HCT116 (cell line): ENCODE data around the gene FCHO2. TPM values are rescaled to one million over a fixed set of nuclear protein-coding genes. Genes with fewer than 3 reads are reported as not detected.

Experiments
- ATAC-seq: fragments of 200-7000 bp; cut with Tn5 transposase; 2 replicates; pipeline ENCODE4 v1.9.1; 2020; ENCODE audit warnings: mild to moderate bottlenecking, moderate library complexity
- BruUV-seq: library from RNA; stranded (reverse); fragments of 400-500 nt; replicated peaks from 2 replicates; lab custom pipeline; 2021; lab: Mats Ljungman, UMichigan
- CTCF ChIA-PET: fragments of 300-600 bp; sonication (Branson Sonifier 250); formaldehyde crosslinking; loops from one replicate; lab custom pipeline; 2021; ENCODE audit warnings: antibody characterized with exemption; lab: Charles Lee
- POLR2A ChIA-PET: fragments of 300-600, 350-600 bp; sonication (Branson Sonifier 250); formaldehyde crosslinking; loops from one replicate; lab custom pipeline; 2021; ENCODE audit warnings: antibody characterized with exemption; lab: Charles Lee
- RAD21 ChIA-PET, 2 experiments: fragments of 300-600 bp; sonication (Branson Sonifier 250); formaldehyde crosslinking; loops; one replicate each; lab custom pipeline; 2023; ENCODE audit warnings: low total read pairs in 2 of 2; ENCODE audit not compliant: uncharacterized antibody in 2 of 2, unreplicated experiment in 2 of 2, low non-redundant PET in 1 of 2; lab: Charles Lee
- DNase-seq: peaks from one replicate; pipeline ENCODE4 v3.0.0-alpha.2; 2010; ENCODE audit warnings: low read depth, low spot score
- H2AFZ ChIP-seq: fragments of 200-600 bp; shearing (Covaris generic), sonication (generic); 2 replicates; pipeline ENCODE4 v1.6.1; 2017; ENCODE audit warnings: low read depth, mixed run types, mixed read lengths, antibody characterized with exemption, low read length; ENCODE audit not compliant: poor library complexity, severe bottlenecking
- H3K27ac ChIP-seq: 2 replicates; pipeline ENCODE4 v1.5.1; 2012; ENCODE audit warnings: low read depth, low read length
- H3K27me3 ChIP-seq: fragments of 200-600 bp; sonication (generic); 2 replicates; pipeline ENCODE4 v1.6.1; 2016; ENCODE audit warnings: mixed run types, low read length, mixed read lengths; ENCODE audit not compliant: insufficient read depth
- H3K36me3 ChIP-seq, 2 experiments: fragments of 200-500 bp in 1 of 2; fragments of 200-600 bp in 1 of 2; sonication (Bioruptor generic) in 1 of 2; sonication (generic) in 1 of 2; 2 replicates each; pipeline versions ENCODE4 v1.5.1 to v1.6.1; 2014 to 2016; ENCODE audit warnings: low read length in 2 of 2, inconsistent platforms in 1 of 2, mixed read lengths in 1 of 2, mixed run types in 1 of 2; ENCODE audit not compliant: insufficient read depth in 2 of 2, control insufficient read depth in 1 of 2
- H3K4me1 ChIP-seq, 2 experiments: fragments of 200-600 bp in 1 of 2; sonication (generic) in 1 of 2; 2 replicates each; pipeline versions ENCODE4 v1.5.1 to v1.6.1; 2012 to 2017; ENCODE audit warnings: low read length in 2 of 2, inconsistent platforms in 1 of 2, mild to moderate bottlenecking in 1 of 2, mixed read lengths in 1 of 2, mixed run types in 1 of 2, moderate library complexity in 1 of 2; ENCODE audit not compliant: insufficient read depth in 2 of 2, control insufficient read depth in 1 of 2
- H3K4me2 ChIP-seq: fragments of 200-600 bp; sonication (generic); 2 replicates; pipeline ENCODE4 v1.6.1; 2017; ENCODE audit warnings: mixed run types, low read length, mixed read lengths
- H3K4me3 ChIP-seq, 2 experiments: fragments of 200-600 bp in 1 of 2; sonication (generic) in 1 of 2; replicated peaks in 1 of 2; 2 replicates each; pipeline ENCODE4 v1.5.1; 2011 to 2016; ENCODE audit warnings: low read length in 2 of 2, control low read depth in 1 of 2, low read depth in 1 of 2, mild to moderate bottlenecking in 1 of 2, mixed read lengths in 1 of 2, mixed run types in 1 of 2
- H3K79me2 ChIP-seq: fragments of 200-600 bp; sonication (generic); 2 replicates; pipeline ENCODE4 v1.6.1; 2017; ENCODE audit warnings: mild to moderate bottlenecking, mixed run types, low read length, moderate library complexity, mixed read lengths; ENCODE audit not compliant: insufficient read depth
- H3K9ac ChIP-seq: fragments of 200-600 bp; sonication (generic); 2 replicates; pipeline ENCODE4 v1.6.1; 2016; ENCODE audit warnings: low read length, mixed read lengths
- H3K9me2 ChIP-seq: fragments of 200-600 bp; sonication (generic), shearing (Covaris generic); 2 replicates; pipeline ENCODE4 v1.6.1; 2017; ENCODE audit warnings: mixed run types, mild to moderate bottlenecking, moderate library complexity; ENCODE audit not compliant: insufficient read depth
- H3K9me3 ChIP-seq, 2 experiments: fragments of 200-500 bp in 1 of 2; fragments of 200-600 bp in 1 of 2; sonication (Bioruptor generic) in 1 of 2; sonication (generic) in 1 of 2; 2 replicates each; pipeline ENCODE4 v1.6.1; 2014 to 2017; ENCODE audit warnings: low read length in 2 of 2, mixed read lengths in 2 of 2, inconsistent platforms in 1 of 2, low read depth in 1 of 2, mild to moderate bottlenecking in 1 of 2, mixed run types in 1 of 2, moderate library complexity in 1 of 2; ENCODE audit not compliant: control insufficient read depth in 1 of 2, insufficient read depth in 1 of 2
- H4K20me1 ChIP-seq: fragments of 200-600 bp; sonication (generic), shearing (Covaris generic); 2 replicates; pipeline ENCODE4 v1.6.1; 2017; ENCODE audit warnings: mixed run types, mild to moderate bottlenecking, moderate library complexity; ENCODE audit not compliant: insufficient read depth
- EGR1 ChIP-seq: IDR thresholded peaks from 2 replicates; pipeline ENCODE4 v1.6.1; 2012; ENCODE audit warnings: low read depth
- ELF1 ChIP-seq: IDR thresholded peaks from 2 replicates; pipeline ENCODE4 v1.6.1; 2012; ENCODE audit warnings: low read depth, borderline replicate concordance
- FOSL1 ChIP-seq: IDR thresholded peaks from 2 replicates; pipeline ENCODE4 v1.6.1; 2012; ENCODE audit warnings: low read depth
- JUND ChIP-seq: IDR thresholded peaks from 2 replicates; pipeline ENCODE4 v1.6.1; 2012
- MAX ChIP-seq: IDR thresholded peaks from 2 replicates; pipeline ENCODE4 v1.6.1; 2012
- POLR2AphosphoS5 ChIP-seq: IDR thresholded peaks from 2 replicates; pipeline ENCODE4 v1.6.1; 2011; ENCODE audit warnings: mild to moderate bottlenecking, low read depth, low read length, moderate library complexity
- RAD21 ChIP-seq: IDR thresholded peaks from 2 replicates; pipeline ENCODE4 v1.6.1; 2012; ENCODE audit warnings: low read depth, mild to moderate bottlenecking
- SP1 ChIP-seq: IDR thresholded peaks from 2 replicates; pipeline ENCODE4 v1.6.1; 2012; ENCODE audit warnings: low read depth
- SRF ChIP-seq: IDR thresholded peaks from 2 replicates; pipeline ENCODE4 v1.6.1; 2012; ENCODE audit warnings: low read depth
- TCF7L2 ChIP-seq: IDR thresholded peaks from 2 replicates; pipeline ENCODE4 v1.7.0; 2011; ENCODE audit warnings: borderline replicate concordance, inconsistent platforms; ENCODE audit not compliant: insufficient read depth, insufficient read length; ENCODE audit errors: extremely low read depth
- YY1 ChIP-seq: IDR thresholded peaks from 2 replicates; pipeline ENCODE4 v1.6.1; 2011; ENCODE audit warnings: low read length, low read depth, moderate library complexity, mild to moderate bottlenecking; ENCODE audit not compliant: insufficient replicate concordance; ENCODE audit errors: extremely low read depth
- ZBTB33 ChIP-seq: IDR thresholded peaks from 2 replicates; pipeline ENCODE4 v1.6.1; 2011; ENCODE audit warnings: mild to moderate bottlenecking, low read length, moderate library complexity; ENCODE audit not compliant: insufficient replicate concordance; ENCODE audit errors: extremely low read depth
- ZFX ChIP-seq: fragments of 450-650 bp; IDR thresholded peaks from 2 replicates; pipeline ENCODE4 v1.6.1; 2017
- intact Hi-C: fragments of 100-400 bp; cut with micrococcal nuclease; formaldehyde crosslinking; loops from 2 replicates; pipeline ENCODE4 v1.10.0; 2022
- total RNA-seq: library from RNA; stranded (reverse); gene quantifications from one replicate; pipeline ENCODE4 v1.2.1, GENCODE V29; 2021; ENCODE audit not compliant: unreplicated experiment
- TF ChIP-seq, protein P1 (sequence below), 3 experiments: fragments of 200-600 bp in 1 of 3; sonication (generic) in 1 of 3; IDR thresholded peaks in 2 of 3; conservative IDR thresholded peaks in 1 of 3; 2 replicates each; pipeline ENCODE4 v1.5.1; 2012 to 2017; ENCODE audit warnings: low read depth in 2 of 3, low read length in 2 of 3, antibody characterized with exemption in 1 of 3, borderline replicate concordance in 1 of 3, control low read depth in 1 of 3, mild to moderate bottlenecking in 1 of 3, mixed read lengths in 1 of 3, mixed run types in 1 of 3, moderate library complexity in 1 of 3; ENCODE audit not compliant: insufficient read depth in 1 of 3

The FCHO2 gene
- total RNA-seq, 1 experiment from 2014 or later: 18.7 TPM

- CTCF ChIA-PET: no interaction called here
- H3K4me3 ChIP-seq: no peak overlapping the region
- no peaks in the 10 kb centered on the region for H3K9me2 ChIP-seq
- H3K4me2 ChIP-seq: no peak overlapping the region
- no peak for TF ChIP-seq SP1
- TF ChIP-seq FOSL1: no peak
- no peak for TF ChIP-seq ZFX
- TF ChIP-seq, protein P1, sequence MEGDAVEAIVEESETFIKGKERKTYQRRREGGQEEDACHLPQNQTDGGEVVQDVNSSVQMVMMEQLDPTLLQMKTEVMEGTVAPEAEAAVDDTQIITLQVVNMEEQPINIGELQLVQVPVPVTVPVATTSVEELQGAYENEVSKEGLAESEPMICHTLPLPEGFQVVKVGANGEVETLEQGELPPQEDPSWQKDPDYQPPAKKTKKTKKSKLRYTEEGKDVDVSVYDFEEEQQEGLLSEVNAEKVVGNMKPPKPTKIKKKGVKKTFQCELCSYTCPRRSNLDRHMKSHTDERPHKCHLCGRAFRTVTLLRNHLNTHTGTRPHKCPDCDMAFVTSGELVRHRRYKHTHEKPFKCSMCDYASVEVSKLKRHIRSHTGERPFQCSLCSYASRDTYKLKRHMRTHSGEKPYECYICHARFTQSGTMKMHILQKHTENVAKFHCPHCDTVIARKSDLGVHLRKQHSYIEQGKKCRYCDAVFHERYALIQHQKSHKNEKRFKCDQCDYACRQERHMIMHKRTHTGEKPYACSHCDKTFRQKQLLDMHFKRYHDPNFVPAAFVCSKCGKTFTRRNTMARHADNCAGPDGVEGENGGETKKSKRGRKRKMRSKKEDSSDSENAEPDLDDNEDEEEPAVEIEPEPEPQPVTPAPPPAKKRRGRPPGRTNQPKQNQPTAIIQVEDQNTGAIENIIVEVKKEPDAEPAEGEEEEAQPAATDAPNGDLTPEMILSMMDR (IDR thresholded peaks at IDR 0.05 in 2 of 3, conservative IDR thresholded peaks at IDR 0.05 in 1 of 3; ENCODE audit: borderline replicate concordance in 1 of 3, insufficient read depth in 1 of 3, low read depth in 2 of 3, low read length in 2 of 3): no peak
- TF ChIP-seq ZBTB33: no peak
- TF ChIP-seq JUND: no peak
- no peak for TF ChIP-seq SRF
- no peak for TF ChIP-seq YY1
- TF ChIP-seq RAD21: no peak
- no peak for TF ChIP-seq MAX
- TF ChIP-seq POLR2AphosphoS5: no peak
- TF ChIP-seq ELF1: no peak
- no peak for TF ChIP-seq TCF7L2
- TF ChIP-seq EGR1: no peak
- no peaks in the 10 kb centered on the region for H3K36me3 ChIP-seq
- intact Hi-C loops: no loop called here
- no peak overlapping the region for H3K9ac ChIP-seq
- no TSS peak for BruUV-seq
- no peaks in the 10 kb centered on the region for H3K27me3 ChIP-seq
- H4K20me1 ChIP-seq: no peaks in the 10 kb centered on the region
- H3K9me3 ChIP-seq: no peaks in the 10 kb centered on the region
- no peak overlapping the region for H3K27ac ChIP-seq
- ATAC-seq (no peak), DNase-seq (no peak)
- H3K4me1 ChIP-seq: peaks cover 23 to 34% of the 10 kb centered on the region in 2 experiments
- H2AFZ ChIP-seq: no peak overlapping the region
- no peaks in the 10 kb centered on the region for H3K79me2 ChIP-seq
- POLR2A ChIA-PET: no interaction called here
- RAD21 ChIA-PET: no interaction called here
These were observed 76.8 kb downstream of the FCHO2 start for GRCh38 chr5:73032635-73033034.
